NK-92 (cell line): ENCODE data around the gene TMEM52B.

Experiments
- DNase-seq: peaks from one replicate; lab custom pipeline; 2025; ENCODE audit not compliant: unreplicated experiment; lab: John Stamatoyannopoulos, UW

The TMEM52B gene

DNA sequence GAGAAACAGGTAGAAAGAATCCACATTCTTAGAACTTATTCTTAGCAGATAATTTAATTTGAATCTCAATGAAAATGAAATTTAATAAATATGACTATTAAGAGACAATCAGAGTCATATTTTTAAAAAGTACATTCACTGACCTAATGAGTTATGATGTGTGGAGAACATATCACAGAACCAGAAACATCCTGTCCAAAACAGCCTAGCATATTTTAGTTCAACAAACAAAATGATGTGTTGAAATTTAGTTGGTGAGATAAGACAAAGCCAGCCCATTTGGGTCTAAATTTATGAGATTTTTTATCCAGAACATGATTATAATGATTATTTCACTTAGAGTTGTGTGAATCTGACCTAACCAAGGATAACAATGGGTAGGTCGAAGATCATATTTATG lies 59.7 kb downstream of the TMEM52B start:
- DNase-seq, result no peak

GRCh38 chr12:10241290-10241689 lies 62.5 kb downstream of the TMEM52B start:
- no peak for DNase-seq
